ENCODE measurements around the gene ZMIZ1. TPM values are rescaled to one million over a fixed set of nuclear protein-coding genes. Genes with fewer than 3 reads are reported as not detected.

Gene ZMIZ1
- total RNA-seq, 1 experiment from 2014 or later = 42.3 TPM

- Histone ChIP-seq H3K36me3 (ENCODE audit: control insufficient read depth, insufficient read depth, low read length) (peaks cover 11% of the 10 kb centered on the region), H3K27me3 (replicated peaks; ENCODE audit: control insufficient read depth, insufficient read depth, low read length) (no peaks in the 10 kb centered on the region), H3K4me1 (no peaks in the 10 kb centered on the region), H3K4me3 (ENCODE audit: low read depth, low read length) (no peak overlapping the region), H3K9me3 (no peaks in the 10 kb centered on the region)
- no peak for DNase-seq
- POLR2A ChIA-PET = no interaction called here
- H3K36me3 Mint-ChIP-seq (ENCODE audit: insufficient read depth, unreplicated experiment) = peaks cover 26% of the 10 kb centered on the region
- H3K4me3 Mint-ChIP-seq (ENCODE audit: unreplicated experiment) = no peak overlapping the region
- no peaks in the 10 kb centered on the region for H3K9me3 Mint-ChIP-seq (ENCODE audit: unreplicated experiment)
- no TSS peak for BruUV-seq (replicated peaks)
- peaks cover 6% of the 10 kb centered on the region for H3K4me1 Mint-ChIP-seq (ENCODE audit: low read depth, unreplicated experiment)
- no peaks in the 10 kb centered on the region for H3K27me3 Mint-ChIP-seq (ENCODE audit: insufficient read depth, unreplicated experiment)
- no peak for TF ChIP-seq CTCF (IDR thresholded peaks at IDR 0.05; ENCODE audit: insufficient read depth in 1 of 2, low read depth in 1 of 2, low read length in 1 of 2, severe bottlenecking in 1 of 2, unreplicated experiment in 1 of 2)
- intact Hi-C loops (cut with micrococcal nuclease; ENCODE audit: unreplicated experiment) = no loop called here
- CTCF ChIA-PET = interaction anchor here (1.9 kb wide), 1 partner anchor 9 kb away, joined by 8 read pairs; no protein-coding TSS in a partner anchor
- H3K27ac Mint-ChIP-seq (ENCODE audit: unreplicated experiment) = no peak overlapping the region
These were observed 135.1 kb downstream of the ZMIZ1 start for GRCh38 chr10:79203833-79204232.

- BruUV-seq (replicated peaks) = no TSS peak
- no peak for TF ChIP-seq CTCF (IDR thresholded peaks at IDR 0.05; ENCODE audit: insufficient read depth in 1 of 2, low read depth in 1 of 2, low read length in 1 of 2, severe bottlenecking in 1 of 2, unreplicated experiment in 1 of 2)
- Mint-ChIP-seq H3K4me1 (ENCODE audit: low read depth, unreplicated experiment) (peaks cover 6% of the 10 kb centered on the region), H3K9me3 (ENCODE audit: unreplicated experiment) (no peaks in the 10 kb centered on the region), H3K27ac (ENCODE audit: unreplicated experiment) (no peak overlapping the region), H3K27me3 (ENCODE audit: insufficient read depth, unreplicated experiment) (no peaks in the 10 kb centered on the region), H3K36me3 (ENCODE audit: insufficient read depth, unreplicated experiment) (peaks cover 29% of the 10 kb centered on the region), H3K4me3 (ENCODE audit: unreplicated experiment) (no peak overlapping the region)
- Histone ChIP-seq H3K4me1 (no peaks in the 10 kb centered on the region), H3K9me3 (no peaks in the 10 kb centered on the region), H3K4me3 (ENCODE audit: low read depth, low read length) (no peak overlapping the region), H3K27me3 (replicated peaks; ENCODE audit: control insufficient read depth, insufficient read depth, low read length) (no peaks in the 10 kb centered on the region), H3K36me3 (ENCODE audit: control insufficient read depth, insufficient read depth, low read length) (peaks cover 9% of the 10 kb centered on the region)
- no peak for DNase-seq
- intact Hi-C loops (cut with micrococcal nuclease; ENCODE audit: unreplicated experiment) = no loop called here
- CTCF ChIA-PET = interaction anchor here (0.6 kb wide), 1 partner anchor 135 kb away, joined by 6 read pairs; no protein-coding TSS in a partner anchor
- POLR2A ChIA-PET = no interaction called here
These were observed 137.7 kb downstream of the ZMIZ1 start for GRCh38 chr10:79206300-79207095.

GRCh38 chr10:79207096-79207357, 138.3 kb downstream of the ZMIZ1 start:
- intact Hi-C loops (cut with micrococcal nuclease; ENCODE audit: unreplicated experiment) = no loop called here
- no peaks in the 10 kb centered on the region for H3K27me3 ChIP-seq (replicated peaks; ENCODE audit: control insufficient read depth, insufficient read depth, low read length)
- Mint-ChIP-seq H3K27me3 (ENCODE audit: insufficient read depth, unreplicated experiment) (no peaks in the 10 kb centered on the region), H3K9me3 (ENCODE audit: unreplicated experiment) (no peaks in the 10 kb centered on the region), H3K36me3 (ENCODE audit: insufficient read depth, unreplicated experiment) (peaks cover 25% of the 10 kb centered on the region), H3K4me1 (ENCODE audit: low read depth, unreplicated experiment) (peaks cover 6% of the 10 kb centered on the region), H3K4me3 (ENCODE audit: unreplicated experiment) (no peak overlapping the region), H3K27ac (ENCODE audit: unreplicated experiment) (no peak overlapping the region)
- H3K9me3 ChIP-seq = no peaks in the 10 kb centered on the region
- CTCF ChIA-PET = no interaction called here
- H3K4me1 ChIP-seq = no peaks in the 10 kb centered on the region
- no peak for TF ChIP-seq CTCF (IDR thresholded peaks at IDR 0.05; ENCODE audit: insufficient read depth in 1 of 2, low read depth in 1 of 2, low read length in 1 of 2, severe bottlenecking in 1 of 2, unreplicated experiment in 1 of 2)
- H3K4me3 ChIP-seq (ENCODE audit: low read depth, low read length) = no peak overlapping the region
- no peak for DNase-seq
- POLR2A ChIA-PET = no interaction called here
- BruUV-seq (replicated peaks) = no TSS peak
- peaks cover 7% of the 10 kb centered on the region for H3K36me3 ChIP-seq (ENCODE audit: control insufficient read depth, insufficient read depth, low read length)

Measured in Caco-2 (cell line).